Fibroblast of villous mesenchyme (primary cell): ENCODE data around the gene SRGAP3. TPM values are rescaled to one million over a fixed set of nuclear protein-coding genes. Genes with fewer than 3 reads are reported as not detected.

ENCODE experiments used
- DNase-seq: peaks from one replicate; pipeline ENCODE4 v3.0.0-alpha.2; 2010; ENCODE audit warnings: low read depth
- H3K4me3 ChIP-seq: 2 replicates; pipeline ENCODE4 v1.5.1; 2011; ENCODE audit warnings: low read depth, mild to moderate bottlenecking, low read length
- total RNA-seq: library from RNA; depleted of rRNA; stranded (reverse); fragments of >200 nt; gene quantifications from 2 replicates; pipeline ENCODE4 v1.2.3, GENCODE V29; 2012
- TF ChIP-seq, protein P1 (sequence below): IDR thresholded peaks from 2 replicates; pipeline ENCODE4 v1.5.1; 2012; ENCODE audit warnings: low read depth, mild to moderate bottlenecking, low read length; ENCODE audit not compliant: insufficient read depth

Gene SRGAP3
- total RNA-seq, 1 donor, result 3.5 TPM

GRCh38 chr3:8987645-8988383 is 261.6 kb downstream of the SRGAP3 start:
- peak; percentile 67 for DNase-seq

DNA sequence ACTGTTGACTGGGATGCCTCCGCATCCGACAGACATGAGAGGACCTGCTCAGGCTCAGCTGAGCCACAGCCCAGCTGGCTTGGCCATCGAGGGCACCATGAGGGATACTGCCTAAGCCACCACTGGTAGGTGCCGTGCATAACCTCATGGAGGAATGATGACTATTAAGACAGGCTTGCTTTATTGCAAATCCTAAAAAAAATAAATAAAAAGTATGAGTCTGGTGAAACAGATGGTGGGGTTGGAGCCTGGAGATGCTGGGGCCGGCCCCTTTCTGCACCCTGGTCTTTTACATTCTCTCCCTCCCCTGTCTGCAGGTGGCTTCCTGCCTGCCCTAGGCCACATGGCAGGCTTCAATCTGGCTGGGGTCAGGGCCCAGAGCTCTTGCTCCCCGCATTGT is 262.2 kb downstream of the SRGAP3 start:
- TF ChIP-seq, protein P1, sequence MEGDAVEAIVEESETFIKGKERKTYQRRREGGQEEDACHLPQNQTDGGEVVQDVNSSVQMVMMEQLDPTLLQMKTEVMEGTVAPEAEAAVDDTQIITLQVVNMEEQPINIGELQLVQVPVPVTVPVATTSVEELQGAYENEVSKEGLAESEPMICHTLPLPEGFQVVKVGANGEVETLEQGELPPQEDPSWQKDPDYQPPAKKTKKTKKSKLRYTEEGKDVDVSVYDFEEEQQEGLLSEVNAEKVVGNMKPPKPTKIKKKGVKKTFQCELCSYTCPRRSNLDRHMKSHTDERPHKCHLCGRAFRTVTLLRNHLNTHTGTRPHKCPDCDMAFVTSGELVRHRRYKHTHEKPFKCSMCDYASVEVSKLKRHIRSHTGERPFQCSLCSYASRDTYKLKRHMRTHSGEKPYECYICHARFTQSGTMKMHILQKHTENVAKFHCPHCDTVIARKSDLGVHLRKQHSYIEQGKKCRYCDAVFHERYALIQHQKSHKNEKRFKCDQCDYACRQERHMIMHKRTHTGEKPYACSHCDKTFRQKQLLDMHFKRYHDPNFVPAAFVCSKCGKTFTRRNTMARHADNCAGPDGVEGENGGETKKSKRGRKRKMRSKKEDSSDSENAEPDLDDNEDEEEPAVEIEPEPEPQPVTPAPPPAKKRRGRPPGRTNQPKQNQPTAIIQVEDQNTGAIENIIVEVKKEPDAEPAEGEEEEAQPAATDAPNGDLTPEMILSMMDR, result no peak
- no peak overlapping the region for H3K4me3 ChIP-seq
- DNase-seq, result no peak

More at GRCh38 chr3:8987645-8988383, 261.6 kb downstream of the SRGAP3 start:
- no peak overlapping the region for H3K4me3 ChIP-seq
- TF ChIP-seq, protein P1, result peak; percentile 84

GRCh38 chr3:8986741-8987140 is 262.7 kb downstream of the SRGAP3 start:
- no peak overlapping the region for H3K4me3 ChIP-seq
- DNase-seq, result no peak

GRCh38 chr3:8985876-8986275 is 263.6 kb downstream of the SRGAP3 start:
- TF ChIP-seq, protein P1, result no peak
- no peak overlapping the region for H3K4me3 ChIP-seq
- no peak for DNase-seq

More at GRCh38 chr3:8986741-8987140, 262.7 kb downstream of the SRGAP3 start:
- TF ChIP-seq, protein P1, result no peak

- DNase-seq, result no peak
- TF ChIP-seq, protein P1, result no peak
- no peak overlapping the region for H3K4me3 ChIP-seq
These were observed 264.0 kb downstream of the SRGAP3 start for GRCh38 chr3:8985411-8985831.

DNA sequence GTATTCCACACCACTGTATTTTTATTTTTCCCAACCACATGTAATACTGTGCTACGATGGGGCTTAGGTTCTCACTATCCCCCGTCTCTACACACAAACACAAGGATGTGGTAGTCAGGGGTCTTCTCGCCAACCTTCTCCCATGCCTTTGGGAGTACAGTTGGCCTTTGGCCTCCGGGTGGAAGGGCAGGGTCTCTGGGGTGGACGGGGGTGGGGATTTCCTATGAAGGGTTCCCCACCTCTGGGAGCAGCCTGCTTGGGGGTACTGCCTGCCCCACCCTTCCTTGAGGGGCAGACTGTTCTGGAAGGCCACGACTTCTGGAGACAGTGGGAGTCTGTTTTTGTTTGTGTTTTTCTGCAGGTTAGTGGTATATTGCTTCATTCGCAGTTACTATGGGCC is 264.9 kb downstream of the SRGAP3 start:
- H3K4me3 ChIP-seq, result no peak overlapping the region
- TF ChIP-seq, protein P1, result no peak
- no peak for DNase-seq
